ENCODE data around the gene TANGO2.

GRCh38 chr22:20004464-20004863 is 16.4 kb upstream of the TANGO2 start:
- no peak for TF ChIP-seq POLR2A (IDR thresholded peaks at IDR 0.05; ENCODE audit: low read depth, low read length)
- TF ChIP-seq TAF1 (IDR thresholded peaks at IDR 0.05; ENCODE audit: low read depth, low read length), result no peak
- TF ChIP-seq POLR2AphosphoS5 (IDR thresholded peaks at IDR 0.05; ENCODE audit: low read depth, low read length), result no peak
- TF ChIP-seq SPI1 (IDR thresholded peaks at IDR 0.05; ENCODE audit: low read depth, low read length), result no peak
